ENCODE data around the gene HBE1. TPM values are rescaled to one million over a fixed set of nuclear protein-coding genes. Genes with fewer than 3 reads are reported as not detected.

The HBE1 gene
- total and polyA plus RNA-seq, 4 donors: 2.1 to 14.6 TPM; not detected in 2

GRCh38 chr11:5252919-5253265, 16.9 kb downstream of the HBE1 start:
- DNase-seq (no peak), ATAC-seq (ENCODE audit: insufficient read depth, low FRiP score) (no peak)
- TF ChIP-seq CTCF (IDR thresholded peaks at IDR 0.05; ENCODE audit: control extremely low read depth, extremely low read depth): no peak
- 66 to 73% methylated on average over 1 of the region's 1 CpG for WGBS, 2 donors
- Histone ChIP-seq H3K9ac (ENCODE audit: insufficient read depth in 1 of 2, low read length in 2 of 2) (no peak overlapping the region), H3K36me3 (ENCODE audit: control insufficient read depth in 4 of 4, insufficient read depth in 4 of 4, low read length in 4 of 4) (no peaks in the 10 kb centered on the region), H3K4me1 (ENCODE audit: control insufficient read depth in 5 of 5, insufficient read depth in 5 of 5, low read length in 5 of 5) (no peaks in the 10 kb centered on the region), H3K27ac (ENCODE audit: low read depth in 1 of 2, low read length in 1 of 2) (no peak overlapping the region), H3K27me3 (ENCODE audit: control insufficient read depth in 3 of 3, insufficient read depth in 3 of 3, low read length in 2 of 3) (no peaks in the 10 kb centered on the region), H3K9me3 (ENCODE audit: control insufficient read depth in 4 of 4, insufficient read depth in 3 of 4, low read length in 3 of 4) (no peaks in the 10 kb centered on the region), H3K4me3 (no peak overlapping the region)

DNA sequence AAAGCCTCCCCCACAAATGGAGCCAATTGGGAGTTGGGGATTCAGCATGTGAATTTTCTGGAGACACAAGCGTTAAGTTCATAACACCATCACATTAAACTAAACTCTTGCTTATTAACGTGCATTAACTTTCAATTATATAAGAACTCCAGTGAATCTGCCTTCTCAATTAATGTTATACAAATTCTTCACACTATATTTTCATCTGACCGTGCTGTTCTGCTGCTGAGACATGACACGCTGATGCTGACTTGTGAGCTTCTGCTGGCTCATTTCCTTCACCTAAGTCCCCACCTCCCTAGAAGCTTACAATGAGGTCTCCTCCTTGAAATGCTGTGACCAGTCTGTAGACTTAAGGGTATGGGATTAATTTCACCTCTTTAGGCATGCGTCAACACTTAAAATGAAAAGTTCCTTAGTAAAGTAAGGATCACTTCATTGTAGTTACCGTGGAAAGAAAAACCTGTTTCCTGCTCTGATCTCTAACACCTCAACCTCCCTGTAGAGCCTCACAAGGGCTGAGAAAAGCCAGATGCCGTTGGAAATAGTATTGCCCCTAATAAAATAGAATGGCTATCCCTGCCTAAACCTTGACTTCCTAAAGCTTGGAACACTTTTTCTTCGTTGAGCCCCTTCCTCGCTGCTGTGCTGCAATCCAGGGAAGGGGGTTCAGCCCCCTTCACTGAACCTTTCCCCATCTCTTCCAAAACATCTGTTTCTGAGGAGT, 17.4 kb downstream of the HBE1 start:
- no peaks in the 10 kb centered on the region for H3K36me3 ChIP-seq (ENCODE audit: control insufficient read depth in 4 of 4, insufficient read depth in 4 of 4, low read length in 4 of 4)
- H3K27ac ChIP-seq (ENCODE audit: low read depth in 1 of 2, low read length in 1 of 2): no peak overlapping the region
- DNase-seq: peak in 2 of 3 donors; percentile 8 to 9
- no peak overlapping the region for H3K9ac ChIP-seq (ENCODE audit: insufficient read depth in 1 of 2, low read length in 2 of 2)
- no peaks in the 10 kb centered on the region for H3K9me3 ChIP-seq (ENCODE audit: control insufficient read depth in 4 of 4, insufficient read depth in 3 of 4, low read length in 3 of 4)
- H3K27me3 ChIP-seq (ENCODE audit: control insufficient read depth in 3 of 3, insufficient read depth in 3 of 3, low read length in 2 of 3): no peaks in the 10 kb centered on the region
- no peak for TF ChIP-seq CTCF (IDR thresholded peaks at IDR 0.05; ENCODE audit: control extremely low read depth, extremely low read depth)
- 68 to 78% methylated on average over 9 of the region's 9 CpGs for WGBS, 2 donors
- H3K4me1 ChIP-seq (ENCODE audit: control insufficient read depth in 5 of 5, insufficient read depth in 5 of 5, low read length in 5 of 5): no peaks in the 10 kb centered on the region
- no peak for ATAC-seq (ENCODE audit: insufficient read depth, low FRiP score)
- no peak overlapping the region for H3K4me3 ChIP-seq

DNA sequence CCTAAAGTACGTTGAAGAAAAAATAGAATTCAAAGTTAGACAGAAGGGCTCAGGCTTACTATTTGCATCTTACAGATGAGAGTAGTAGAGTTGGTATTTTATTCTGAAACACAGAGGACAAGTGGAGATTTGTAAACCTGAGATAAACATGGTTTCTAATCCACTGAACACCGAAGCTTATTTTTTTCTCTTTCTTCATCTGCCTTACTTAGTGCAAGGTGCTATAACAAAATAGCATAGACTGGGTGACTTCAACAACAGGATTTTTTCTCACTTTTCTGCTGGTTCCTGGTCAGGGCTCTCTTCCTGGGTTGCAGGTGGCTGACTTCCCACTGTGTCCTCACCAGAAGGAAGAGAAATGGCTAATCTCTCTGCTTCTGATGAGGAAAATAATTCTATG, 18.0 kb downstream of the HBE1 start:
- ATAC-seq (ENCODE audit: insufficient read depth, low FRiP score): no peak
- 31 to 62% methylated on average over 2 of the region's 2 CpGs for WGBS, 2 donors

More for the DNA sequence above, 18.0 kb downstream of the HBE1 start:
- no peak for TF ChIP-seq CTCF (IDR thresholded peaks at IDR 0.05; ENCODE audit: control extremely low read depth, extremely low read depth)
- H3K27ac ChIP-seq (ENCODE audit: low read depth in 1 of 2, low read length in 1 of 2): no peak overlapping the region
- H3K4me1 ChIP-seq (ENCODE audit: control insufficient read depth in 5 of 5, insufficient read depth in 5 of 5, low read length in 5 of 5): no peaks in the 10 kb centered on the region
- no peaks in the 10 kb centered on the region for H3K36me3 ChIP-seq (ENCODE audit: control insufficient read depth in 4 of 4, insufficient read depth in 4 of 4, low read length in 4 of 4)
- H3K4me3 ChIP-seq: no peak overlapping the region
- no peak overlapping the region for H3K9ac ChIP-seq (ENCODE audit: insufficient read depth in 1 of 2, low read length in 2 of 2)
- no peak for DNase-seq
- no peaks in the 10 kb centered on the region for H3K9me3 ChIP-seq (ENCODE audit: control insufficient read depth in 4 of 4, insufficient read depth in 3 of 4, low read length in 3 of 4)
- no peaks in the 10 kb centered on the region for H3K27me3 ChIP-seq (ENCODE audit: control insufficient read depth in 3 of 3, insufficient read depth in 3 of 3, low read length in 2 of 3)

Data from lung (tissue), 12 donors.